GM23338 (cell line): Measurements from ENCODE around the gene A2ML1. TPM values are rescaled to one million over a fixed set of nuclear protein-coding genes. Genes with fewer than 3 reads are reported as not detected.

ENCODE experiments used
- ATAC-seq: fragments of 200-7000 bp; cut with Tn5 transposase; 3 replicates; pipeline ENCODE4 v1.9.1; 2020
- DNase-seq: peaks from one replicate; pipeline ENCODE4 v3.0.0-alpha.2; 2015; ENCODE audit warnings: low spot score
- H2AFZ ChIP-seq: fragments of 200-600 bp; sonication (generic); 2 replicates; pipeline ENCODE4 v1.8.0; 2016; ENCODE audit warnings: antibody characterized with exemption, mild to moderate bottlenecking, moderate library complexity
- H3F3A ChIP-seq: fragments of 200-600 bp; sonication (generic); replicated peaks from 2 replicates; pipeline ENCODE4 v1.8.0; 2017; ENCODE audit warnings: antibody characterized with exemption, mixed run types, low read depth
- H3K27ac ChIP-seq: fragments of 200-600 bp; sonication (generic); 2 replicates; pipeline ENCODE4 v1.6.1; 2016; ENCODE audit warnings: low read depth
- H3K27me3 ChIP-seq: fragments of 200-600 bp; sonication (generic); 2 replicates; pipeline ENCODE4 v1.8.0; 2016; ENCODE audit warnings: mild to moderate bottlenecking, mixed run types, moderate library complexity; ENCODE audit not compliant: insufficient read depth
- H3K36me3 ChIP-seq: fragments of 200-600 bp; sonication (generic); 2 replicates; pipeline ENCODE4 v1.8.0; 2016; ENCODE audit warnings: mild to moderate bottlenecking; ENCODE audit not compliant: insufficient read depth
- H3K4me1 ChIP-seq: fragments of 200-600 bp; sonication (generic); 2 replicates; pipeline ENCODE4 v1.8.0; 2016; ENCODE audit warnings: mild to moderate bottlenecking, moderate library complexity; ENCODE audit not compliant: insufficient read depth
- H3K4me2 ChIP-seq: fragments of 200-600 bp; sonication (generic); 2 replicates; pipeline ENCODE4 v1.7.1; 2017; ENCODE audit warnings: mixed run types
- H3K4me3 ChIP-seq: fragments of 200-600 bp; sonication (generic); 2 replicates; pipeline ENCODE4 v1.6.1; 2016; ENCODE audit warnings: mixed run types
- H3K79me2 ChIP-seq: fragments of 200-600 bp; sonication (generic); replicated peaks from 2 replicates; pipeline ENCODE4 v1.8.0; 2017; ENCODE audit warnings: mild to moderate bottlenecking; ENCODE audit not compliant: insufficient read depth
- H3K9me2 ChIP-seq: fragments of 200-600 bp; sonication (generic); 2 replicates; pipeline ENCODE4 v1.8.0; 2017; ENCODE audit not compliant: insufficient read depth
- H4K20me1 ChIP-seq: fragments of 200-600 bp; sonication (generic); replicated peaks from 2 replicates; pipeline ENCODE4 v1.8.0; 2017; ENCODE audit warnings: mild to moderate bottlenecking; ENCODE audit not compliant: insufficient read depth
- H3K27ac Mint-ChIP-seq: 2 replicates; pipeline ENCODE4 v1.8.0; 2020; ENCODE audit warnings: inconsistent platforms, mild to moderate bottlenecking, moderate library complexity, mixed read lengths
- H3K27me3 Mint-ChIP-seq: 3 replicates; pipeline ENCODE4 v1.8.0; 2022; ENCODE audit warnings: low read depth, mild to moderate bottlenecking, moderate library complexity, mixed read lengths, inconsistent platforms; ENCODE audit not compliant: insufficient read depth, poor library complexity
- H3K36me3 Mint-ChIP-seq: 3 replicates; pipeline ENCODE4 v1.8.0; 2021; ENCODE audit warnings: low read depth, mild to moderate bottlenecking, inconsistent platforms, moderate library complexity, mixed read lengths
- H3K4me1 Mint-ChIP-seq: 3 replicates; pipeline ENCODE4 v1.8.0; 2020; ENCODE audit warnings: mild to moderate bottlenecking, inconsistent platforms, mixed read lengths
- H3K4me3 Mint-ChIP-seq: 3 replicates; pipeline ENCODE4 v1.8.0; 2021; ENCODE audit warnings: moderate library complexity, mild to moderate bottlenecking, inconsistent platforms, mixed read lengths
- H3K9me3 Mint-ChIP-seq: 3 replicates; pipeline ENCODE4 v1.8.0; 2020; ENCODE audit warnings: moderate library complexity, mild to moderate bottlenecking, inconsistent platforms, mixed read lengths
- CTCF ChIP-seq, 2 experiments: fragments of 200-600 bp in 1 of 2; sonication (generic) in 1 of 2; conservative IDR thresholded peaks; 2 replicates each; pipeline versions ENCODE4 v1.5.1 to v1.6.1; 2016 to 2017; ENCODE audit warnings: antibody characterized with exemption in 2 of 2, low read depth in 2 of 2, mild to moderate bottlenecking in 2 of 2, moderate library complexity in 1 of 2
- EZH2 ChIP-seq: fragments of 200-600 bp; sonication (generic); IDR thresholded peaks from one replicate; pipeline ENCODE4 v1.8.0; 2017; ENCODE audit warnings: antibody characterized with exemption, mild to moderate bottlenecking, low read depth; ENCODE audit not compliant: unreplicated experiment
- JUNB ChIP-seq: IDR thresholded peaks from one replicate; pipeline ENCODE4 v1.6.1; 2016; ENCODE audit warnings: antibody characterized with exemption; ENCODE audit not compliant: unreplicated experiment
- NANOG ChIP-seq: IDR thresholded peaks from 2 replicates; pipeline ENCODE4 v1.6.1; 2016; ENCODE audit warnings: antibody characterized with exemption, borderline replicate concordance
- STAT1 ChIP-seq: IDR thresholded peaks from one replicate; pipeline ENCODE4 v1.6.1; 2016; ENCODE audit warnings: antibody characterized with exemption; ENCODE audit not compliant: unreplicated experiment
- ZNF331 ChIP-seq: fragments of 250-450 bp; sonication (Bioruptor Pico); IDR thresholded peaks from 2 replicates; pipeline ENCODE4 v1.5.0; 2020; ENCODE audit warnings: low read depth, mild to moderate bottlenecking, moderate library complexity
- ZNF462 ChIP-seq: fragments of 250-450 bp; sonication (Bioruptor Pico); IDR thresholded peaks from 2 replicates; pipeline ENCODE4 v1.5.0; 2020; ENCODE audit warnings: mild to moderate bottlenecking, moderate library complexity
- polyA plus RNA-seq: library from polyadenylated mRNA; unstranded; fragments of >200 nt; fragmentation: Nextera tagmentation; extraction: Ambion mirVana; gene quantifications from 2 replicates; pipeline ENCODE4 v1.2.1, GENCODE V29; 2016
- total RNA-seq: library from RNA; depleted of rRNA; stranded (reverse); fragments of >200 nt; shearing (Covaris generic); gene quantifications from 2 replicates; pipeline ENCODE4 v1.2.3, GENCODE V29; 2014

Gene A2ML1
- total and polyA plus RNA-seq, 2 experiments from 2014 or later = 3.8 to 6.0 TPM

GRCh38 chr12:8817856-8818255 is 4.6 kb upstream of the A2ML1 start (continued):
- TF ChIP-seq ZNF462 (CRISPR knock-in tag) (no peak), EZH2 (no peak)

GRCh38 chr12:8818526-8818925 is 3.9 kb upstream of the A2ML1 start:
- Mint-ChIP-seq H3K9me3 (no peaks in the 10 kb centered on the region; the same call in 1 of the 3 replicates), H3K27ac (peak overlapping the region; percentile 96), H3K4me1 (peaks cover 55% of the 10 kb centered on the region), H3K36me3 (0 out of 3 replicates have a peak, but pooled peaks cover 4% of the 10 kb centered on the region), H3K27me3 (peaks cover 21% of the 10 kb centered on the region), H3K4me3 (no peak overlapping the region)
- Histone ChIP-seq H3K4me3 (no peak overlapping the region), H3K9me2 (no peaks in the 10 kb centered on the region), H3K27ac (peak overlapping the region; percentile 87), H2AFZ (no peak overlapping the region), H4K20me1 (no peaks in the 10 kb centered on the region), H3K4me1 (peaks cover 52% of the 10 kb centered on the region), H3K4me2 (no peak overlapping the region), H3K27me3 (no peaks in the 10 kb centered on the region), H3K79me2 (no peaks in the 10 kb centered on the region; the same call in 1 of the 2 replicates), H3K36me3 (no peaks in the 10 kb centered on the region), H3F3A (peaks cover 15% of the 10 kb centered on the region)
- TF ChIP-seq ZNF331 (CRISPR knock-in tag) (no peak), STAT1 (no peak), JUNB (no peak), CTCF (conservative IDR thresholded peaks at IDR 0.05; ENCODE audit: low read depth in 2 of 2) (no peak), EZH2 (no peak), NANOG (no peak)
- ATAC-seq (no peak), DNase-seq (peak; percentile 49)
